Measurements from ENCODE around the gene PRSS37. TPM values are rescaled to one million over a fixed set of nuclear protein-coding genes. Genes with fewer than 3 reads are reported as not detected.

The PRSS37 gene
- total RNA-seq, 2 experiments from 2014 or later, result not detected

- intact Hi-C loops (cut with micrococcal nuclease; ENCODE audit: unreplicated experiment), result no loop called here
- ChIA-PET POLR2A (interaction anchor here (0.6 kb wide), 1 partner anchor 1818 kb away, joined by 3 read pairs; no protein-coding TSS in a partner anchor), CTCF (ENCODE audit: unreplicated experiment) (no interaction called here)
- Histone ChIP-seq H3K27ac (ENCODE audit: low read depth, low read length, poor library complexity, severe bottlenecking) (no peak overlapping the region), H4K20me1 (ENCODE audit: insufficient read depth, low read length) (no peaks in the 10 kb centered on the region), H3K9me3 (ENCODE audit: low read length) (no peaks in the 10 kb centered on the region), H3K4me3 (ENCODE audit: low read depth, low read length, poor library complexity, severe bottlenecking) (no peak overlapping the region), H2AFZ (ENCODE audit: low read length) (no peak overlapping the region), H3K79me2 (ENCODE audit: insufficient read depth, low read depth, low read length) (no peaks in the 10 kb centered on the region), H3K4me1 (ENCODE audit: insufficient read depth, low read length, poor library complexity, severe bottlenecking) (no peaks in the 10 kb centered on the region), H3K36me3 (ENCODE audit: insufficient read depth, low read length) (no peaks in the 10 kb centered on the region), H3K9me2 (ENCODE audit: insufficient read depth, low read length) (no peaks in the 10 kb centered on the region), H3K4me2 (ENCODE audit: low read length) (no peak overlapping the region)
- BruUV-seq (replicated peaks), result no TSS peak
- TF ChIP-seq, protein P1, sequence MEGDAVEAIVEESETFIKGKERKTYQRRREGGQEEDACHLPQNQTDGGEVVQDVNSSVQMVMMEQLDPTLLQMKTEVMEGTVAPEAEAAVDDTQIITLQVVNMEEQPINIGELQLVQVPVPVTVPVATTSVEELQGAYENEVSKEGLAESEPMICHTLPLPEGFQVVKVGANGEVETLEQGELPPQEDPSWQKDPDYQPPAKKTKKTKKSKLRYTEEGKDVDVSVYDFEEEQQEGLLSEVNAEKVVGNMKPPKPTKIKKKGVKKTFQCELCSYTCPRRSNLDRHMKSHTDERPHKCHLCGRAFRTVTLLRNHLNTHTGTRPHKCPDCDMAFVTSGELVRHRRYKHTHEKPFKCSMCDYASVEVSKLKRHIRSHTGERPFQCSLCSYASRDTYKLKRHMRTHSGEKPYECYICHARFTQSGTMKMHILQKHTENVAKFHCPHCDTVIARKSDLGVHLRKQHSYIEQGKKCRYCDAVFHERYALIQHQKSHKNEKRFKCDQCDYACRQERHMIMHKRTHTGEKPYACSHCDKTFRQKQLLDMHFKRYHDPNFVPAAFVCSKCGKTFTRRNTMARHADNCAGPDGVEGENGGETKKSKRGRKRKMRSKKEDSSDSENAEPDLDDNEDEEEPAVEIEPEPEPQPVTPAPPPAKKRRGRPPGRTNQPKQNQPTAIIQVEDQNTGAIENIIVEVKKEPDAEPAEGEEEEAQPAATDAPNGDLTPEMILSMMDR (conservative IDR thresholded peaks at IDR 0.05; ENCODE audit: low read length), result no peak
- no peak for TF ChIP-seq EZH2phosphoT487 (IDR thresholded peaks at IDR 0.05; ENCODE audit: borderline replicate concordance, low read depth, low read length)
- no peak for DNase-seq (ENCODE audit: low spot score)
These were observed 43.4 kb upstream of the PRSS37 start for GRCh38 chr7:141884539-141885225.

GRCh38 chr7:141880960-141881359 is 39.7 kb upstream of the PRSS37 start:
- Histone ChIP-seq H3K4me1 (ENCODE audit: insufficient read depth, low read length, poor library complexity, severe bottlenecking) (no peaks in the 10 kb centered on the region), H3K9me2 (ENCODE audit: insufficient read depth, low read length) (no peaks in the 10 kb centered on the region), H3K79me2 (ENCODE audit: insufficient read depth, low read depth, low read length) (no peaks in the 10 kb centered on the region), H2AFZ (ENCODE audit: low read length) (no peak overlapping the region), H3K27ac (ENCODE audit: low read depth, low read length, poor library complexity, severe bottlenecking) (no peak overlapping the region), H3K36me3 (ENCODE audit: insufficient read depth, low read length) (no peaks in the 10 kb centered on the region), H4K20me1 (ENCODE audit: insufficient read depth, low read length) (no peaks in the 10 kb centered on the region), H3K4me2 (ENCODE audit: low read length) (no peak overlapping the region), H3K9me3 (ENCODE audit: low read length) (no peaks in the 10 kb centered on the region), H3K4me3 (ENCODE audit: low read depth, low read length, poor library complexity, severe bottlenecking) (no peak overlapping the region)
- intact Hi-C loops (cut with micrococcal nuclease; ENCODE audit: unreplicated experiment), result no loop called here
- CTCF ChIA-PET (ENCODE audit: unreplicated experiment), result no interaction called here
- BruUV-seq (replicated peaks), result no TSS peak
- POLR2A ChIA-PET, result interaction anchor here (0.9 kb wide), 1 partner anchor 38 kb away, joined by 3 read pairs; no protein-coding TSS in a partner anchor
- no peak for DNase-seq (ENCODE audit: low spot score)
- TF ChIP-seq, protein P1 (conservative IDR thresholded peaks at IDR 0.05; ENCODE audit: low read length), result no peak
- TF ChIP-seq EZH2phosphoT487 (IDR thresholded peaks at IDR 0.05; ENCODE audit: borderline replicate concordance, low read depth, low read length), result no peak

- ChIA-PET CTCF (ENCODE audit: unreplicated experiment) (no interaction called here), POLR2A (interaction anchor here (0.7 kb wide), 1 partner anchor 212 kb away, joined by 5 read pairs; no protein-coding TSS in a partner anchor)
- TF ChIP-seq, protein P1 (conservative IDR thresholded peaks at IDR 0.05; ENCODE audit: low read length), result no peak
- no peak for TF ChIP-seq EZH2phosphoT487 (IDR thresholded peaks at IDR 0.05; ENCODE audit: borderline replicate concordance, low read depth, low read length)
These were observed 36.1 kb upstream of the PRSS37 start for GRCh38 chr7:141877365-141877764.

More at GRCh38 chr7:141877365-141877764, 36.1 kb upstream of the PRSS37 start:
- H3K9me3 ChIP-seq (ENCODE audit: low read length), result no peaks in the 10 kb centered on the region
- no peaks in the 10 kb centered on the region for H4K20me1 ChIP-seq (ENCODE audit: insufficient read depth, low read length)
- no TSS peak for BruUV-seq (replicated peaks)
- no peaks in the 10 kb centered on the region for H3K79me2 ChIP-seq (ENCODE audit: insufficient read depth, low read depth, low read length)
- H3K4me1 ChIP-seq (ENCODE audit: insufficient read depth, low read length, poor library complexity, severe bottlenecking), result no peaks in the 10 kb centered on the region
- no peak overlapping the region for H2AFZ ChIP-seq (ENCODE audit: low read length)
- H3K4me3 ChIP-seq (ENCODE audit: low read depth, low read length, poor library complexity, severe bottlenecking), result no peak overlapping the region
- no peaks in the 10 kb centered on the region for H3K9me2 ChIP-seq (ENCODE audit: insufficient read depth, low read length)
- H3K27ac ChIP-seq (ENCODE audit: low read depth, low read length, poor library complexity, severe bottlenecking), result no peak overlapping the region
- no peaks in the 10 kb centered on the region for H3K36me3 ChIP-seq (ENCODE audit: insufficient read depth, low read length)
- no peak for DNase-seq (ENCODE audit: low spot score)
- intact Hi-C loops (cut with micrococcal nuclease; ENCODE audit: unreplicated experiment), result no loop called here
- H3K4me2 ChIP-seq (ENCODE audit: low read length), result no peak overlapping the region

All from OCI-LY7 (cell line).